Urothelium cell line (cell line): ENCODE results near the gene PTGDR2.

Source experiments
- DNase-seq: peaks from one replicate; pipeline ENCODE4 v3.0.0; 2011; ENCODE audit warnings: low spot score, mixed read lengths
- FAIRE-seq: peaks from 2 replicates; lab custom pipeline; 2011; peaks lifted over from hg19 to GRCh38; lab: Jason Lieb, UNC

Gene PTGDR2

DNA sequence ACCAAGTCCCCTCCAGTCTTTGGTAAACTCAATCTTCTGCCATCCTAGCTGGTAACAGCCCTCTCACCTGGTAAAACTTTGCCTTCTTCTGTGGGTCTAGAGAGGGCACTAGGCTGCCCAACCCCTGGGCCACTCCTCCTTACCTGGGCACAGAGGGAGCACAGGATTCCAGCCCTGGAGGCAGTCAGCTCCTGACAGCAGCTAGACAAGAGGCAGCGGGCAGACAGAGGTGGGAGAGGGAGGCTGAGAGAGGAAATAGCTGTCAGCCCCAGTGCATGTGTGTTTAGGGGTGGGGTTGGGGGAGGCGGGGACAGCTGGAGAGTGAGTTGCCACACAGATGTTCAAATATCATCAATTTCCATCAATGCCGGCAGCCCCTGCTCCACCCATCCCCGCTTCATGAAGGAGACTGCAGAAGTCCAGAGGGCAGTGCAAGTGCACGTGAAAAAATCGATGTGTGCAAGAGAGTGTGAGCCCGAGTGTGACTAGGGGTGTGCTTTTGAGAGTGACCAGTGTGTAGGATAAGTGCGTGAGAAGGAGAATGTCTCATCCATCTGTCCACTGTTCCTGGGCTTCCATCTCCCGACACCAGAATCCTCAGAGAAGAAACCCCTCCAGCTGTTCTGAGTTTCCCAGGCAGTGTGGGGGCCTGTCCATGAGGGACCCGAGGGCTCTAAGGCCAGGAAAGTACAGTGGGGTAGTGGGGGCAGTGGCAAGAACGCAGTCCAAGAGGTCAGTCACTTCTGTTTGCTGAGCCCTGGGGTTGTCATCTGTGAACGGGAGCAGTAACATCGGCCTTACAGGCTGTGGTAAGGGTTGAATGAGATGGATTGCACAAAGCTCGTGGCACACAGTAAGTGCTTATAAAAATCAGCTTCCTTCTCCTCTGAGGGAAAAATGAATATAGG, at the start of gene PTGDR2:
Gene PTGDR2 (minus strand): TSS at position 225 of the 908 bp plus-strand sequence. CDS start 2,228 bp downstream, outside the sequence.
- DNase-seq, result no peak
- FAIRE-seq, result no peak

GRCh38 chr11:60905047-60905446, 49.3 kb upstream of the PTGDR2 start:
- no peak for DNase-seq
- FAIRE-seq, result no peak

GRCh38 chr11:60902625-60903024, 46.9 kb upstream of the PTGDR2 start:
- FAIRE-seq, result no peak

DNA sequence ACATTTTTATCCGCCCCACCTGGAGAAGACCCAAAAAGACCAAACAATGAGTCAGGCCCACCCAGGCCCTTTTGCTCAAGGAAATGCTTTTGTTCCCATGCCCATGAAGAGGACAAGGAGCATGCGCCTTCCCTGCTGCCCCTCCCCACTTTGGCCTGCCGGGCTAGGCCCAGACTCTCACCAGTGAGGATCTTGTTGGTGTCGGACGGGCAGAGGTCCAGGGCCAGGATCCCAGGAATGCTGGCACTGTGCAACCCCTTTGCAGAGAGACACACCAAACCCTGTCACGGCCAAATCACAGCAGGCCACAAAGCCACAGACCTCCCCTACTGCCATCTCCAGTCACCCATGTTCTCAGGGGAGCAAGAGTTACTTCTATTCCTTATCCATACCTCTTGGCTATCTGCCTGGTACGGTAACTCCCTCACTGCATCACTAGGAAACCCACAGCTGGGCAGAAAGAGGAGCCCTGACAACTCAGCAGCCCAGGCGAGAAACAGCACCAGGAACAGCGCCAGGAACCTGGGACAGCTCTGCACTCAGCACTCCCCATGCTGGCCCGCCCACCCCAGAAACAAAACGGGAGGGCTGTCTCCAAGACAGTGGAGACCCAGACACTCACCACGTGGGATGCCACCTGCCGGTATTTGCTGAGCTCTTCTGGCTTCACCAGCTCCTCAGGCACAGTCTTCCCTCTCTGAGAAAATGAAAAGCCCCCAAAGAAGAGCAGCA, 45.1 kb upstream of the PTGDR2 start:
- FAIRE-seq, result no peak
- no peak for DNase-seq

More at GRCh38 chr11:60902625-60903024, 46.9 kb upstream of the PTGDR2 start:
- DNase-seq, result no peak

GRCh38 chr11:60899977-60900376, 44.2 kb upstream of the PTGDR2 start:
- DNase-seq (no peak), FAIRE-seq (no peak)

DNA sequence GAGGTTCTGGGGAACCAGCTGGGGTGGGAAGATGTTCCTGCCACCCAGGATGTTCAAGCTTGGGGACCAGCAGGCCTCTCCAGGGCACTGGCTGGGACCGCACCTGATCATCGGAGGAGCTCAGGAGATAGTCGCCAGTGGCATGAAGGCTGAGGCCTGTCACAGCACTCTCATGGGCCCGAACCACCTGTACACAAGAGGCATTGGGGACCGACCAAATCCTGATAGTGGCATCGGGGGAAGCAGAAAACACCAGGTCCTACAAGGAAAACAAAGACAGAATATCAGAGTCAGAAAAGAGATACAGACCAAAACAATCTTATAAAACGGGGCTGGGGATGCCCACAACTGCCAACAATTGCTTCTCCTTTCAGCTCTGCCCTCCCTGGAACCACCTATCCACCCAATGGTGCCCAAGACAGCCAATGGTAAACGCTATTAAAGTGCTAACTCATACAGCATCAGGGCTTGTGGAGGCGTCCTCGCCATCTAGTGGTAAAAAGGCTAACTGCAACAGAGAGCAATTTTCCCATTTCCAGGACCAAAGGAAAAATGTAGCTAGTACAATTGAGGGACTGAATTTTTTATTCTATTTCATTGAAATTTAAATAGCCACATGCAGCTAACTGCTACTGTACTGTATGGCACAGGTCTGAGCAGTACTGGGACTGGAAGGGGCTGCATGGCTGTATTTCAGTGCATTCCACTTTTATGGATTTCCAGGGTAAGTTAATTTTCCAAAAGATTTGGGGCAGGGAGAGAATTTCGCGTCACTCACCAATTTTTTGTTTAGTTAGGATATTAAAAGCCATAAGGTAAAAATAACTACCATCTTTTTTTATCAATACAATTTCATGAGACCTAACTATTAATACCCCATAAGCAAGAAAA, 43.5 kb upstream of the PTGDR2 start:
- DNase-seq (peak; percentile 68), FAIRE-seq (no peak)

GRCh38 chr11:60897496-60897895, 41.7 kb upstream of the PTGDR2 start:
- no peak for FAIRE-seq
- DNase-seq, result no peak

DNA sequence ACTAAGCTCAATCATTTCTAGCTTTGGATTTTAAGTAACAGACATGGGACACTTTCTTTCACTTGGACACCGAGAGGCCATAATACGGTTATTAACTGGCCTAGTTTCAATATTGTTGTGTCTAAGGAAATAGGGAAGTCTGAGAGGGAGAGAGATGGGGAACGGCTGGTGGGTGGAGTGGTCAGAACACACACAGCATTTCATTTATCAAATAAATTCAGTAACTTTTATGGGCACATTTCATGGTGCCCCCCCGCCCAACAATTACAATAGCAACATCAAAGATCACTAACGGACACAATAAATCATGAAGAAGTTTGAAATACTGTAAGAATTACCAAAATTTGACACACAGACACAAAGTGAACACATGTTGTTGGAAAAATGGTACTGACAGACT, 39.9 kb upstream of the PTGDR2 start:
- DNase-seq (no peak), FAIRE-seq (no peak)

DNA sequence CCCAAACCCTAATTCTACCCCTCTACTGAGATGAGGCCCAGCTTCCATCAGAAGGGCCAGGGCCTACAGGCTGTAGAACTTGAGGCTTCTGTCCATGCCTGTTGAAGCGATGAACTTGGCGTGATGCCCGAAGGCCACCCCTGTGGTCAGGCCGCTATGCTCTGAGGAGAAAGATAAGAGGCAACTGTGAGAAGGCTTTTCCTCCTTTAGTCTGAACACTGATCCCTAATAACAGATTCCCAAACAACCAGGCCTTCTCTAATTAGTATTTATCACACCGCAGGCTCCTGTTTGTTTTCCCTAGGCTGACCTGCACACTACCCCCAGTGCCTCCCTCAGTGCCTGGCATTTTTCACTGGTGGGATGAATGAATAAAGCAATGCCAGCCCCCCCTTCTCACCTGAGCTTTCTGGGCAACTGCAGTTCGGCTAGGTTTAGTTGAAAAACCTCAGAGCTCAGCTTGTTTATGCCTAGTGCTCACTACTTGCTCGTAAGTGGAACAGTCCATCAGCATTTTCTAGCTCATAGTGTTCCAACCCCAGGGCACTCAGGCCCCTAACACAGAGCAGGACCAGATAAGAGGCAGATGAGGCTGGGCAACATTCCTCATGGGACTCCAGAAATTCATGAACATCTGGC, 35.5 kb upstream of the PTGDR2 start:
- DNase-seq, result no peak

GRCh38 chr11:60890696-60891095, 34.9 kb upstream of the PTGDR2 start:
- no peak for DNase-seq
- FAIRE-seq, result no peak

More for the DNA sequence above, 35.5 kb upstream of the PTGDR2 start:
- no peak for FAIRE-seq

GRCh38 chr11:60889869-60890311, 34.1 kb upstream of the PTGDR2 start:
- no peak for DNase-seq
- FAIRE-seq, result no peak

DNA sequence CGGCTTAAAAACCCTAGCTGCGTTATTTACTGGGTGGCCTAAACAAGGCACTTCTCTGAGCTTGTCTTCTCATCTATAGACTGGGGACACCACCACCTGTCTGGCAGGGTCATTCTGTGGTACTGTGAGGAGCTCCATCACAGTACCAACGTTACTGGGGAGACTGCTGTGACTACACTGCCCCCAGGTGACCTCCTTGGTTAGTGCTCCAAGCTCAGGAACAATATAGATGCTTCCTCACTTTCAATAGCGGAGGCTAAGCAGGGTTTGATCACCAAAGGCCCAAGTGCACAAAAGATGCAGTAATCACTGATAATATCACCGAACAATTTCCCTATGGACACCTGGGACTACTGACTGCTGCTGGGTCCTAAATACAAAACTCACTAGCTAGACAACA, 31.8 kb upstream of the PTGDR2 start:
- FAIRE-seq, result no peak
- no peak for DNase-seq

DNA sequence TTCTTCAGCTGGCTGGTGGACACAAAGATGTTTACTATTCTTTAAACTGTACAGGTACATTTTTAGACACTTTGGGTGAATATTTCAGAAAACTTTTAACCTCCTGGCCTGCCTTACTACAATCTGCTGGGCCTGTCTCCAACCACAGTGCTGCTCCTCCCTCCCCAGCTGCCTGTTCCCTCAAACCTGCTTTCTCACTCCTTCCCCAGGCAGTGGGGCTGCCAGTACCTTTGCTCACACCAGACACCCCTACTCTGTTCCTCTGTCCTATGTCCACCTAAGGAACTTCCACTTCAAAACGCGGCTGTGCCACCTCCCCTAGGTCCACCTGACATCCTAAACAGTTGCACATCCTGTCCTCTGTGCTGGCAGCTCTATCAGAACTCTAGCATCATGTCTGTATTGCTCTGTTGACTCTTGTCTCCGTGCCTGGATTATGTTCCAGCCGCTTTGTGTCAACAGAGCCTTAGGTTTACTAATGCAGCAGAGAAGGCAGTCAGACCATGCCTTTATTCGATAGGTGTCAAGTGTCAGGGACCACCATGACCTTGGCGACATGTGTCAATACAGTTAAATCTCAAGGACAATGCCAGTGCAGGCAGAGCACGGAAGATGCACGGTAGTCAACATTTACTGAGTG, 25.0 kb upstream of the PTGDR2 start:
- DNase-seq (no peak), FAIRE-seq (no peak)

GRCh38 chr11:60879971-60880588, 24.3 kb upstream of the PTGDR2 start:
- FAIRE-seq, result no peak
- no peak for DNase-seq

GRCh38 chr11:60879104-60879503, 23.4 kb upstream of the PTGDR2 start:
- no peak for FAIRE-seq

GRCh38 chr11:60878245-60879101, 22.7 kb upstream of the PTGDR2 start:
- DNase-seq (no peak), FAIRE-seq (no peak)

More at GRCh38 chr11:60879104-60879503, 23.4 kb upstream of the PTGDR2 start:
- DNase-seq, result no peak

GRCh38 chr11:60876168-60876485, 20.4 kb upstream of the PTGDR2 start:
- DNase-seq (no peak), FAIRE-seq (no peak)

GRCh38 chr11:60875366-60876167, 19.8 kb upstream of the PTGDR2 start:
- DNase-seq, result no peak
- FAIRE-seq, result no peak
